Measurements from ENCODE around the gene GPATCH3. TPM values are rescaled to one million over a fixed set of nuclear protein-coding genes. Genes with fewer than 3 reads are reported as not detected.

Gene GPATCH3
- polyA plus RNA-seq, 1 experiment: 6.5 TPM

DNA sequence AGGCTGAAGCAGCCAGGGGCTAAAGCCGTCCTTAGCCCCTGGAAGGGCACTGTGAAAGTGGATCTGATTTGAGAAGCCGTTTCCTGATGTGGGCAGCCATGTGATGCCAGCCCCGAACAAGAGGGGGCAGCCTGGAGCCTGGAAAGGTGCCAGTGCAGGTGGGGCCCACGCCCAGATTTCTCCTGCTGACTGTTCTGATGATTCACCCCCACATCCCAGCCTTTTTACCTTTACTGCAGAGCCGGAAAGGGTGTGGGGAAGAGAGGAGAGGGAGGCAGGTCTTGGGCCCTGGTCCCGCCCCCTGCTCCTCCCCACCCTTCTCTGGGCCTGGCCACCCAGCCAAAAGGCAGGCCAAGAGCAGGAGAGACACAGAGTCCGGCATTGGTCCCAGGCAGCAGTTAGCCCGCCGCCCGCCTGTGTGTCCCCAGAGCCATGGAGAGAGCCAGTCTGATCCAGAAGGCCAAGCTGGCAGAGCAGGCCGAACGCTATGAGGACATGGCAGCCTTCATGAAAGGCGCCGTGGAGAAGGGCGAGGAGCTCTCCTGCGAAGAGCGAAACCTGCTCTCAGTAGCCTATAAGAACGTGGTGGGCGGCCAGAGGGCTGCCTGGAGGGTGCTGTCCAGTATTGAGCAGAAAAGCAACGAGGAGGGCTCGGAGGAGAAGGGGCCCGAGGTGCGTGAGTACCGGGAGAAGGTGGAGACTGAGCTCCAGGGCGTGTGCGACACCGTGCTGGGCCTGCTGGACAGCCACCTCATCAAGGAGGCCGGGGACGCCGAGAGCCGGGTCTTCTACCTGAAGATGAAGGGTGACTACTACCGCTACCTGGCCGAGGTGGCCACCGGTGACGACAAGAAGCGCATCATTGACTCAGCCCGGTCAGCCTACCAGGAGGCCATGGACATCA is 37.2 kb downstream of the GPATCH3 start, which contains the start of gene SFN:
Gene SFN (plus strand): TSS at position 369 of the 904 bp plus-strand sequence. CDS start 64 bp downstream, at position 433.
- CTCF ChIA-PET: interaction anchor here (0.5 kb wide), 1 partner anchor 44 kb away, joined by 4 read pairs; no protein-coding TSS in a partner anchor
- Histone ChIP-seq H3K4me3 (ENCODE audit: low read depth, low read length) (peak within 1 kb of the TSS; percentile 34), H3K27me3 (ENCODE audit: control insufficient read depth, insufficient read depth, low read length) (no peaks in the 10 kb centered on the region), H3K27ac (ENCODE audit: low read depth, low read length) (no peak within 1 kb of the TSS), H3K9me3 (ENCODE audit: control insufficient read depth, insufficient read depth, low read length) (no peaks in the 10 kb centered on the region)
- TF ChIP-seq, protein P1, sequence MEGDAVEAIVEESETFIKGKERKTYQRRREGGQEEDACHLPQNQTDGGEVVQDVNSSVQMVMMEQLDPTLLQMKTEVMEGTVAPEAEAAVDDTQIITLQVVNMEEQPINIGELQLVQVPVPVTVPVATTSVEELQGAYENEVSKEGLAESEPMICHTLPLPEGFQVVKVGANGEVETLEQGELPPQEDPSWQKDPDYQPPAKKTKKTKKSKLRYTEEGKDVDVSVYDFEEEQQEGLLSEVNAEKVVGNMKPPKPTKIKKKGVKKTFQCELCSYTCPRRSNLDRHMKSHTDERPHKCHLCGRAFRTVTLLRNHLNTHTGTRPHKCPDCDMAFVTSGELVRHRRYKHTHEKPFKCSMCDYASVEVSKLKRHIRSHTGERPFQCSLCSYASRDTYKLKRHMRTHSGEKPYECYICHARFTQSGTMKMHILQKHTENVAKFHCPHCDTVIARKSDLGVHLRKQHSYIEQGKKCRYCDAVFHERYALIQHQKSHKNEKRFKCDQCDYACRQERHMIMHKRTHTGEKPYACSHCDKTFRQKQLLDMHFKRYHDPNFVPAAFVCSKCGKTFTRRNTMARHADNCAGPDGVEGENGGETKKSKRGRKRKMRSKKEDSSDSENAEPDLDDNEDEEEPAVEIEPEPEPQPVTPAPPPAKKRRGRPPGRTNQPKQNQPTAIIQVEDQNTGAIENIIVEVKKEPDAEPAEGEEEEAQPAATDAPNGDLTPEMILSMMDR (IDR thresholded peaks at IDR 0.05; ENCODE audit: low read depth, low read length): 0 out of 2 replicates have a peak, but pooled peaks have one; percentile 6
- DNase-seq (ENCODE audit: low read depth, low spot score): no peak
- POLR2A ChIA-PET: no interaction called here

DNA sequence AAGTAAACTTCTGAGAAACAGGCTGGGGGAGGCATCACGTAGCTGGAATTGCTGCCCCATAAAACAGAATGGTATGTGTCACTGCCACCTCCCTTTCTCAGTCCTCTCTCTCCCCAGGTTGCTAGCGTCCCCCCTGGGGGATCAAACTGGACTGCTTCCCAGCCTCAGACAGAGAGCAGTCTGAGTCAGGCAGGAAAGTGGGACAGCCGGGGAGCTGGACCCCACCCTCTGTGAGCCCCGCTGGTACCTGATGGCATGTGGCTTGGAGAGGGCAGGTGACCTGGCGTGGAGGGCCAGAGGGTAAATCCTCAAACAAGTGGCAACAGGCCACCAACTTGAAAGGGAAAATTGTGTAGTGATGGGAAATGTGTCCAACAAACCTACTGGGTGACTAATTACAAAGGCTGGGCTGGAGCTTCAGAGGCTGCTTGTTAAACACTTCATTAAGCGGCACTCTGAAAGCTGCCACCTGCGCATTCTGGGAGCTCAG is 38.3 kb downstream of the GPATCH3 start:
- Histone ChIP-seq H3K27me3 (ENCODE audit: control insufficient read depth, insufficient read depth, low read length) (no peaks in the 10 kb centered on the region), H3K4me3 (ENCODE audit: low read depth, low read length) (no peak overlapping the region), H3K9me3 (ENCODE audit: control insufficient read depth, insufficient read depth, low read length) (no peaks in the 10 kb centered on the region), H3K27ac (ENCODE audit: low read depth, low read length) (no peak overlapping the region)
- POLR2A ChIA-PET: no interaction called here
- CTCF ChIA-PET: interaction anchor here (0.9 to 1.3 kb wide), 3 partner anchors 25 to 260 kb away, joined by 3 to 5 read pairs (median 3); no protein-coding TSS in a partner anchor
- TF ChIP-seq, protein P1 (IDR thresholded peaks at IDR 0.05; ENCODE audit: low read depth, low read length): no peak
- no peak for DNase-seq (ENCODE audit: low read depth, low spot score)

DNA sequence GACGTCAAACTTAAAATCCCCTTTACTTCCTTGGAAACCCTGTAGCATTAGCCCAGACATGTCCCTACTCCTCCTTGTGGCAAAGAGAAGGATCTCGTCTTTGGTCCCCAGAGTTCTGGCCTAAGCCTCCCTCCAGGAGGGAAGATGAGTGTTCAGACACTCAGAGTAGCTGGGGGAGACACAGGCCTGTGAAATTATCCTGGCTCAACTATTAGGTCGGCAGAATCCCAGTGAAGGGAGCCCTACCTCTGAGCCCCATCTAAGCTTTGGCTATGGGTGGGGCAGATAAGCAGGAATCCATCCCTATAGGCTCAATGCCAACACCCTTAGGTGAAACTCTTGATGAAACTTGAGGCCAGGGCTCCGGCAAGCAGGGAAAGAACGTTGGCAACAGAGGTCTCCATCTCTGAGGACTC is 39.0 kb downstream of the GPATCH3 start:
- Histone ChIP-seq H3K9me3 (ENCODE audit: control insufficient read depth, insufficient read depth, low read length) (no peaks in the 10 kb centered on the region), H3K4me3 (ENCODE audit: low read depth, low read length) (no peak overlapping the region), H3K27ac (ENCODE audit: low read depth, low read length) (peak overlapping the region; percentile 21), H3K27me3 (ENCODE audit: control insufficient read depth, insufficient read depth, low read length) (no peaks in the 10 kb centered on the region)
- no peak for DNase-seq (ENCODE audit: low read depth, low spot score)
- TF ChIP-seq, protein P1 (IDR thresholded peaks at IDR 0.05; ENCODE audit: low read depth, low read length): peak; percentile 37
- ChIA-PET POLR2A (no interaction called here), CTCF (interaction anchor here (0.9 to 1.3 kb wide), 3 partner anchors 26 to 259 kb away, joined by 3 to 5 read pairs (median 3); no protein-coding TSS in a partner anchor)

- ChIA-PET CTCF (interaction anchor here (0.7 to 2.3 kb wide), 6 partner anchors 8 to 370 kb away, joined by 3 to 12 read pairs (median 4); no protein-coding TSS in a partner anchor), POLR2A (interaction anchor here (1.0 kb wide), 1 partner anchor 10 kb away, joined by 5 read pairs; no protein-coding TSS in a partner anchor)
- TF ChIP-seq, protein P1 (IDR thresholded peaks at IDR 0.05; ENCODE audit: low read depth, low read length): no peak
- Histone ChIP-seq H3K9me3 (ENCODE audit: control insufficient read depth, insufficient read depth, low read length) (no peaks in the 10 kb centered on the region), H3K27me3 (ENCODE audit: control insufficient read depth, insufficient read depth, low read length) (no peaks in the 10 kb centered on the region), H3K27ac (ENCODE audit: low read depth, low read length) (no peak overlapping the region), H3K4me3 (ENCODE audit: low read depth, low read length) (no peak overlapping the region)
- no peak for DNase-seq (ENCODE audit: low read depth, low spot score)
These were observed 41.2 kb downstream of the GPATCH3 start for GRCh38 chr1:26858891-26859640.
